GM23248 (cell line): ENCODE measurements around the gene NUDT14. TPM values are rescaled to one million over a fixed set of nuclear protein-coding genes. Genes with fewer than 3 reads are reported as not detected.

Experiments used
- DNase-seq: peaks from one replicate; pipeline ENCODE4 v3.0.0-alpha.2; 2015
- H2AFZ ChIP-seq: fragments of 200-600 bp; sonication (generic); 2 replicates; pipeline ENCODE4 v1.6.1; 2016; ENCODE audit warnings: antibody characterized with exemption
- H3F3A ChIP-seq: fragments of 200-600 bp; sonication (generic); 2 replicates; pipeline ENCODE4 v1.6.1; 2016; ENCODE audit warnings: mild to moderate bottlenecking, antibody characterized with exemption, mixed run types; ENCODE audit not compliant: insufficient read depth
- H3K27ac ChIP-seq: fragments of 200-600 bp; sonication (generic); 2 replicates; pipeline ENCODE4 v1.5.1; 2016; ENCODE audit warnings: mild to moderate bottlenecking
- H3K27me3 ChIP-seq: fragments of 200-600 bp; sonication (generic); replicated peaks from 2 replicates; pipeline ENCODE4 v1.6.1; 2016; ENCODE audit warnings: mild to moderate bottlenecking; ENCODE audit not compliant: insufficient read depth
- H3K36me3 ChIP-seq: fragments of 200-600 bp; sonication (generic); 2 replicates; pipeline ENCODE4 v1.6.1; 2016; ENCODE audit warnings: low read depth, mild to moderate bottlenecking
- H3K4me1 ChIP-seq: fragments of 200-600 bp; sonication (generic); 2 replicates; pipeline ENCODE4 v1.6.1; 2016; ENCODE audit warnings: mild to moderate bottlenecking; ENCODE audit not compliant: insufficient read depth
- H3K4me2 ChIP-seq: fragments of 200-600 bp; sonication (generic); one replicate; pipeline ENCODE4 v1.6.1; 2016; ENCODE audit warnings: mild to moderate bottlenecking; ENCODE audit not compliant: unreplicated experiment
- H3K4me3 ChIP-seq: fragments of 200-600 bp; sonication (generic); 2 replicates; pipeline ENCODE4 v1.5.1; 2016; ENCODE audit warnings: mild to moderate bottlenecking
- H3K79me2 ChIP-seq: fragments of 200-600 bp; sonication (generic); 2 replicates; pipeline ENCODE4 v1.6.1; 2016; ENCODE audit warnings: mild to moderate bottlenecking; ENCODE audit not compliant: insufficient read depth
- H3K9ac ChIP-seq: fragments of 200-600 bp; sonication (generic); 2 replicates; pipeline ENCODE4 v1.6.1; 2016; ENCODE audit warnings: mild to moderate bottlenecking
- H3K9me2 ChIP-seq: fragments of 200-600 bp; sonication (generic); 2 replicates; pipeline ENCODE4 v1.6.1; 2016; ENCODE audit warnings: mixed run types, mild to moderate bottlenecking, moderate library complexity; ENCODE audit not compliant: insufficient read depth
- H3K9me3 ChIP-seq: fragments of 200-600 bp; sonication (generic); one replicate; pipeline ENCODE4 v1.6.1; 2017; ENCODE audit warnings: low read depth
- H4K20me1 ChIP-seq: fragments of 200-600 bp; sonication (generic); 2 replicates; pipeline ENCODE4 v1.6.0; 2016; ENCODE audit not compliant: insufficient read depth
- EZH2 ChIP-seq: fragments of 200-600 bp; sonication (generic); IDR thresholded peaks from 2 replicates; pipeline ENCODE4 v1.6.1; 2018; ENCODE audit warnings: antibody characterized with exemption, mild to moderate bottlenecking; ENCODE audit not compliant: insufficient read depth, poor library complexity, severe bottlenecking
- EZH2phosphoT487 ChIP-seq: fragments of 200-600 bp; sonication (generic); IDR thresholded peaks from 2 replicates; pipeline ENCODE4 v1.6.1; 2018; ENCODE audit warnings: antibody characterized with exemption, moderate library complexity, mild to moderate bottlenecking, low read depth; ENCODE audit not compliant: insufficient read depth
- WGBS, 2 experiments: methylation state at CpG; one replicate each; pipeline ENCODE4 v1.1.6; 2015 to 2017; ENCODE audit warnings: low lambda C conversion rate in 2 of 2, low coverage in 1 of 2; ENCODE audit errors: missing lambda C conversion rate in 2 of 2; 5-methylcytosine and 5-hydroxymethylcytosine counted together
- in situ Hi-C: fragments of 300-500 bp; cut with MboI; formaldehyde crosslinking; loops from 2 replicates; pipeline ENCODE4 v1.15.0; 2020
- polyA plus RNA-seq: library from polyadenylated mRNA; unstranded; fragments of >200 nt; fragmentation: Nextera tagmentation; extraction: Ambion mirVana; gene quantifications from 2 replicates; pipeline ENCODE4 v1.2.1, GENCODE V29; 2016
- total RNA-seq: library from RNA; depleted of rRNA; stranded (reverse); fragments of >200 nt; shearing (Covaris generic); gene quantifications from 2 replicates; pipeline ENCODE4 v1.2.3, GENCODE V29; 2014

Gene NUDT14
- total and polyA plus RNA-seq, 2 experiments from 2014 or later = 8.6 to 10.8 TPM

DNA sequence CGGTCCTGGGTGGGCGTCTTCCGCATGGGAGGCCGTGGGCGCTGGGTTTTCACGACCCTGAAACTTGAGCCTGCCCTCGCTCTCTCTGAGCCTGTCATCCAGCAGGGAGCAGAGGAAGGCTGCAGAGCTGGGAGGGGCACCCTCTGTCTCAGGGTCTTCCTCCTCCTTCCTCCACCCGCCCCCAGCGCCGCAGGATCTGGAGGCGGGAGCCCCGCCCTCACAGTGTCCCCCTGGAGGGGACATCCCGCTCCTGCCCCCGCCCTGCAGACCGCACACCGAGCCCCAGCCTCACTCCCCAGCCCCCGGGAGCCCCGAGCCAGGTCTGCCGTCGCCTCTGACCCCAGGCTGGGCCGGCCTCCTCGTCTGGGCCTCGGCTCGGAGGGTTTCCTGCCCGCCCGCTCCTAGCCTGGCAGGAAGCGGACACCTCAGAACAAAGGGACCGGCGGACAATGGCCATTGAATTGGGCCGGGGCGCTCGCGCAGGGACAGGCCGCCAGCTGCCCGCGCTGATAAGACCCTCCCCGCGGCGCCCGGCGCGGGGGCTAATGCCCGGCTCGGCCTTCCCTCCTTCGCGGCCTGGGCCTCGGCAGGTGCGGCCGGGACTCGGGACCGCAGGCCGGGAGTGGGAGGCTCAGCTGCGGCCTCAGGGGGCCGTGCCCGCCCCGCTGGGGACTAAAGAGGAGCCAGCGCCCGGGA lies 15.3 kb upstream of the NUDT14 start:
- H3K4me1 ChIP-seq = no peaks in the 10 kb centered on the region
- H3K4me3 ChIP-seq = no peak overlapping the region
- H3K9me3 ChIP-seq = no peaks in the 10 kb centered on the region
- in situ Hi-C loops = no loop called here
- TF ChIP-seq EZH2phosphoT487 (0 out of 2 replicates have a peak, but pooled peaks have one; percentile 50), EZH2 (peak; percentile 93)
- H3K79me2 ChIP-seq = no peaks in the 10 kb centered on the region
- H3F3A ChIP-seq = no peaks in the 10 kb centered on the region
- no peak overlapping the region for H3K9ac ChIP-seq
- no peaks in the 10 kb centered on the region for H4K20me1 ChIP-seq
- H3K27me3 ChIP-seq = peaks cover 22% of the 10 kb centered on the region
- no peaks in the 10 kb centered on the region for H3K36me3 ChIP-seq
- H3K27ac ChIP-seq = no peak overlapping the region
- no peak for DNase-seq
- WGBS, 2 experiments = 3 to 7% methylated on average over 39 to 46 of the region's 58 CpGs
- H3K4me2 ChIP-seq = no peak overlapping the region
- H3K9me2 ChIP-seq = no peaks in the 10 kb centered on the region
- no peak overlapping the region for H2AFZ ChIP-seq

DNA sequence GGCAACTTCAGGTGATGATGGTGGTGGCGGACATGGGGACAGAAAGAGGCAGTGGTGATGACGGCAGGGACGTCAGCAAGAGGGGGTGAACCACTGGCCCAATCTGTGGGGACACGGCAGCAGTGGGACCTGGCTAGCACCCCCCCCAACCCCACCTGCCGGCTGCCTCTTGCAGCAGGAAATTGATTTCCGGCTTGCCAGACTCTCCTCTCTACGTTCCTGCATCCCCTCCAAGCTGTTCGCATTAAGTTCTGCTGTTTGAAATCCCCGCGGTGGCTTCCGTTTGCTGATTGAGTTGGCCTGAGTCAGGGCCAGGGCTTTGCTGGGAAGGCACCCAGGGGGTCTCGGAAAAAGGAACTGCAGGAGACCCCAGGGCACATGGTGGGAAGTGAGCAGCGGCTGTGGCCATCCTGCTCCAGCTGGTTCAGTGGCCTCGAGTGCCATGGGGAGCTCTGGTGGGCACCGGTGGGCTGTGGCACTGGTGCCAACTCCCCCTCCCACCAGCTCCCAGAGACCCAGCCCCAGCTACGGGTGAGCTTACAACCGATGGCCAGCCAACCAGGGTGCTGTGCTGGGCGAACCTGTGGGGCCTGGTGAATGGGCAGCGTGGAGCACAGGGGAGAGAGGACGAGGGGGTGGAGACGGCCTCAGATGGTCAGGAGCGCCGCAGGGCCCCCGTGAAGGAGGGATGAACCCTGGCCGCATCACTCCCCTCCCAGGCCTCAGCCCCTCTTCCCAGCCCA lies 14.6 kb upstream of the NUDT14 start:
- TF ChIP-seq EZH2 (no peak), EZH2phosphoT487 (no peak)
- in situ Hi-C loops = no loop called here
- H3K27ac ChIP-seq = no peak overlapping the region
- no peak overlapping the region for H3K9ac ChIP-seq
- H3K4me2 ChIP-seq = no peak overlapping the region
- no peaks in the 10 kb centered on the region for H3K79me2 ChIP-seq
- H3K4me1 ChIP-seq = no peaks in the 10 kb centered on the region
- peaks cover 22% of the 10 kb centered on the region for H3K27me3 ChIP-seq
- H3F3A ChIP-seq = no peaks in the 10 kb centered on the region
- no peaks in the 10 kb centered on the region for H4K20me1 ChIP-seq
- 18 to 25% methylated on average over 19 to 25 of the region's 25 CpGs for WGBS, 2 experiments
- H3K4me3 ChIP-seq = no peak overlapping the region
- no peaks in the 10 kb centered on the region for H3K9me3 ChIP-seq
- H3K9me2 ChIP-seq = no peaks in the 10 kb centered on the region
- H2AFZ ChIP-seq = no peak overlapping the region
- no peaks in the 10 kb centered on the region for H3K36me3 ChIP-seq
- no peak for DNase-seq

DNA sequence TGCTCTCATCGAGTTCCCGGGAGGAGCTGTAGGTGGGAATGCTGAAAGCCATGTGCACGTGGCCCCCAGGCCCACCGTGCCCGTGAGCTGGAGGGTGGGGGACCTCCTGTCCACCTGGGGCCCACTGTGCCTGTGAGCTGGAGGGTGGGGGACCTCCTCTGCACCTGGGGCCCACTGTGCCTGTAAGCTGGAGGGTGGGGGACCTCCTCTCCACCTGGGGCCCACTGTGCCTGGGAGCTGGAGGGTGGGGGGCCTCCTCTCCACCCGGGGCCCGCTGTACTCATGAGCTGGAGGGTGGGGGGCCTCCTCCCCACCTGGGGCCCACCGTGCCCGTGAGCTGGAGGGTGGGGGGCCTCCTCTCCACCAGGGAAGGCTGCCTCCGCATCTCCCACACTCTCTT lies 13.9 kb upstream of the NUDT14 start:
- Histone ChIP-seq H3K4me2 (no peak overlapping the region), H3F3A (no peaks in the 10 kb centered on the region), H3K36me3 (no peaks in the 10 kb centered on the region), H3K9me2 (no peaks in the 10 kb centered on the region), H2AFZ (no peak overlapping the region), H3K9ac (no peak overlapping the region), H3K4me1 (no peaks in the 10 kb centered on the region), H4K20me1 (no peaks in the 10 kb centered on the region), H3K4me3 (no peak overlapping the region), H3K27ac (no peak overlapping the region), H3K9me3 (no peaks in the 10 kb centered on the region), H3K79me2 (no peaks in the 10 kb centered on the region), H3K27me3 (peaks cover 22% of the 10 kb centered on the region)
- TF ChIP-seq EZH2phosphoT487 (no peak), EZH2 (no peak)
- 41 to 42% methylated on average over 8 to 9 of the region's 10 CpGs for whole genome bisulfite sequencing, 2 experiments
- DNase-seq = no peak
- in situ Hi-C loops = no loop called here

DNA sequence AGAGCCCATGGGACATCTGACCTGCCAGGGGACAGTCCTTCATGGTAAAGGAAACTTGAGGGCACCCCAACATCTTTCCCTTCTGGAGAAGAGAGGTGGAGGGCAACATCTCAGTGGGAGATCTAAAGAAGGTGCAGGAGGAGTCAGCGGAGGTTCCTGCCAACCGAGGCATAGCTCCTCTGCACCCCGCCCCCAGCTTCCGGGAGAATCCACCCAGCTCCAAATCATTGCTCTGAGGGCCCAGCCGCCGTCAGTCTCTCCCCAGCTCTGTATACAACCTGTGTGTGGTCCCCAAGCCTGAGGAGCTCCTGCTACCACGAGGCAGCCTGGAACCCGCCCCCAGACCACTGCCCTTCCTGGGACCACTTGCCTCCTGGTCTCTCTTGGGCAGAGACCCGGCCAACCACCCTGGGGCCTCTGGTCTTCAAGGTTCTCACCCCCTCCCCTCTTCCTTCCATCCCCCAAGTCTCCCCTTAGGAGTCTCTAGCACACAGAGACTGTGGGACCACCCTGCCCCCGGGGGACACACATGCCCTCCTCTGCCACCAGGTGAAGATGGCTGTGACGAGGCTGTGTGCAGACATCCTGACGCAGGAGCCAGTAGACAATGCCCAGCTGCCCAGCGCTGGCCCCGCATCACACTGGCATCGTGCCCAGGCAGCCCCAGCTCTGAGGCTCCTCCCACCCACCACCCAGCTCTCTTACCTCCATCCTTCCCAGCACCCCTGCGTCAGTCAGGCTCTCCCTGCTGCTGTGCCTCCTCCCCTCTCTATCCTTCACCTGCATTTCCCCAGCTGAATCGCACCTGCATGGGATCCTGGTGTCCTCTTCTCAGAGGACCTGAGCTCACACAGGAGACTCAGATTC lies 13.0 kb upstream of the NUDT14 start:
- Histone ChIP-seq H3K27me3 (peaks cover 22% of the 10 kb centered on the region), H3K27ac (no peak overlapping the region), H3K9me3 (no peaks in the 10 kb centered on the region), H3F3A (no peaks in the 10 kb centered on the region), H3K9ac (no peak overlapping the region), H3K4me3 (no peak overlapping the region), H4K20me1 (no peaks in the 10 kb centered on the region), H3K79me2 (no peaks in the 10 kb centered on the region), H3K36me3 (no peaks in the 10 kb centered on the region), H2AFZ (no peak overlapping the region), H3K4me1 (no peaks in the 10 kb centered on the region), H3K4me2 (no peak overlapping the region), H3K9me2 (no peaks in the 10 kb centered on the region)
- peak; percentile 38 for DNase-seq
- 39 to 43% methylated on average over 16 to 17 of the region's 17 CpGs for WGBS, 2 experiments
- in situ Hi-C loops = no loop called here
- TF ChIP-seq EZH2phosphoT487 = no peak
- TF ChIP-seq EZH2 = no peak
